Cardiac muscle cell (in vitro differentiated cells and primary cell): ENCODE data around the gene MYDGF. TPM values are rescaled to one million over a fixed set of nuclear protein-coding genes. Genes with fewer than 3 reads are reported as not detected.

ENCODE experiments used
- DNase-seq, 2 donors: peaks; one replicate each; pipeline versions ENCODE4 v3.0.0 to v3.0.0-alpha.2; 2010 to 2017; ENCODE audit warnings: low read depth in 1 of 2, low spot score in 1 of 2
- H3K27ac ChIP-seq: fragments of 200-600 bp; sonication (generic); 2 replicates; pipeline ENCODE4 v1.5.1; 2016
- H3K27me3 ChIP-seq: fragments of 200-600 bp; sonication (generic); 2 replicates; pipeline ENCODE4 v1.6.0; 2016; ENCODE audit warnings: control low read depth
- H3K36me3 ChIP-seq: fragments of 200-600 bp; sonication (generic); 2 replicates; pipeline ENCODE4 v1.5.1; 2016; ENCODE audit warnings: control low read depth
- H3K4me1 ChIP-seq: fragments of 200-600 bp; sonication (generic); 2 replicates; pipeline ENCODE4 v1.8.1; 2017; ENCODE audit warnings: low read depth, mild to moderate bottlenecking, mixed run types
- H3K4me3 ChIP-seq: fragments of 200-600 bp; sonication (generic); 2 replicates; pipeline ENCODE4 v1.5.1; 2016; ENCODE audit warnings: mild to moderate bottlenecking
- H3K9me3 ChIP-seq: fragments of 200-600 bp; sonication (generic); 2 replicates; pipeline ENCODE4 v1.5.1; 2017; ENCODE audit warnings: low read depth, mild to moderate bottlenecking, control low read depth
- polyA plus RNA-seq: library from polyadenylated mRNA; unstranded; fragments of >200 nt; fragmentation: Nextera tagmentation; extraction: Ambion mirVana; gene quantifications from 2 replicates; pipeline ENCODE4 v1.2.1, GENCODE V29; 2016
- total RNA-seq: library from RNA; depleted of rRNA; stranded (reverse); fragments of >200 nt; gene quantifications from 2 replicates; pipeline ENCODE4 v1.2.3, GENCODE V29; 2016
- TF ChIP-seq, protein P1 (sequence below): IDR thresholded peaks from 2 replicates; pipeline ENCODE4 v1.5.1; 2012; ENCODE audit warnings: low read depth, mild to moderate bottlenecking, low read length

Gene MYDGF
- total and polyA plus RNA-seq, 2 experiments from 2014 or later, result 47.9 to 206 TPM

DNA sequence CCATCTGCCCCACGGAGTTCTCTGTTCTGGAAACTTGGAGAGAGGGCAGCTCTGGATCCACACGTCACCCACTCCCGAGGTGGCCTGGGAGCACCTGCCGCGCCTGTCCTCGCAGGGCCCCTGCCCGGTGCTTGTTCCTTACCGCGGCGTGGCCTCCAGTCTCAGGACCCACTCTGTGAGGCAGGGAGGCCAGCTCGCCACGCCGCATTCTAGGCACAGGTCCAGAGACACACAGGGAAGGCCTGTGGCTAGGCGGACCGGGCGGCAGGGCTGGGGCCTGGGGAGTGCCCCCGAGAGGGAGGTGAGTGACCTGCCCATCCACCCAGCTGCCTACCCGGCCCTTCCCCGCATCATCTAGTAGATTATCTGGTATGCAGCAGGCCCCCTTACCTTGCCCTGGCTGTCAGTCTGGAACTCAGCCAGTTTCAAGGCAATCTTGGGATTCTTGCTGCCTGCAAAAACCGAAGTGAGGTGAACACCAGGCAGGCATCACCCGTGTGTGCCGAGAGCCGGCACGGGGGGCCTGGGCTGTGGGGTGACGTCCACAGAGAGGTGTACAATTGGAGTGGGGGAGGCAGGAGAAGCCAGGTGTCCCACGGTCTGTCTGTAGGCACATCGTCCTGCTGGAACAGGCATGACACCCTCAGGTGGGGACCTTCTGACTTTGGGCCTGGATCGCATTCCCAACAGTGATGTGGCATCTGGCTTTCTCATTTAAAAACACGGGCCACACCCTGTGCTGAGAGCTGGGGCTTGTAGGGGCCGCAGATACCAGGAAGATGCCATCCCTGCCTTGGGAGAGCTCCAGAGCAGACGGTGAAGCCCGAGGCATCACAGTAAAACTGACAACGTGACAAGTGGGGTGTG, 29.9 kb upstream of the MYDGF start:
- H3K4me1 ChIP-seq, result no peaks in the 10 kb centered on the region
- no peaks in the 10 kb centered on the region for H3K9me3 ChIP-seq
- H3K4me3 ChIP-seq, result no peak overlapping the region
- H3K27ac ChIP-seq, result no peak overlapping the region
- H3K27me3 ChIP-seq, result no peaks in the 10 kb centered on the region
- no peak for DNase-seq
- peaks cover 31% of the 10 kb centered on the region for H3K36me3 ChIP-seq
- TF ChIP-seq, protein P1, sequence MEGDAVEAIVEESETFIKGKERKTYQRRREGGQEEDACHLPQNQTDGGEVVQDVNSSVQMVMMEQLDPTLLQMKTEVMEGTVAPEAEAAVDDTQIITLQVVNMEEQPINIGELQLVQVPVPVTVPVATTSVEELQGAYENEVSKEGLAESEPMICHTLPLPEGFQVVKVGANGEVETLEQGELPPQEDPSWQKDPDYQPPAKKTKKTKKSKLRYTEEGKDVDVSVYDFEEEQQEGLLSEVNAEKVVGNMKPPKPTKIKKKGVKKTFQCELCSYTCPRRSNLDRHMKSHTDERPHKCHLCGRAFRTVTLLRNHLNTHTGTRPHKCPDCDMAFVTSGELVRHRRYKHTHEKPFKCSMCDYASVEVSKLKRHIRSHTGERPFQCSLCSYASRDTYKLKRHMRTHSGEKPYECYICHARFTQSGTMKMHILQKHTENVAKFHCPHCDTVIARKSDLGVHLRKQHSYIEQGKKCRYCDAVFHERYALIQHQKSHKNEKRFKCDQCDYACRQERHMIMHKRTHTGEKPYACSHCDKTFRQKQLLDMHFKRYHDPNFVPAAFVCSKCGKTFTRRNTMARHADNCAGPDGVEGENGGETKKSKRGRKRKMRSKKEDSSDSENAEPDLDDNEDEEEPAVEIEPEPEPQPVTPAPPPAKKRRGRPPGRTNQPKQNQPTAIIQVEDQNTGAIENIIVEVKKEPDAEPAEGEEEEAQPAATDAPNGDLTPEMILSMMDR, result no peak

- DNase-seq, result no peak
- no peak overlapping the region for H3K27ac ChIP-seq
- TF ChIP-seq, protein P1, result no peak
- no peaks in the 10 kb centered on the region for H3K9me3 ChIP-seq
- no peak overlapping the region for H3K4me3 ChIP-seq
- no peaks in the 10 kb centered on the region for H3K27me3 ChIP-seq
- no peaks in the 10 kb centered on the region for H3K4me1 ChIP-seq
- H3K36me3 ChIP-seq, result peaks cover 47% of the 10 kb centered on the region
These were observed 27.2 kb upstream of the MYDGF start for GRCh38 chr19:4697304-4697703.

DNA sequence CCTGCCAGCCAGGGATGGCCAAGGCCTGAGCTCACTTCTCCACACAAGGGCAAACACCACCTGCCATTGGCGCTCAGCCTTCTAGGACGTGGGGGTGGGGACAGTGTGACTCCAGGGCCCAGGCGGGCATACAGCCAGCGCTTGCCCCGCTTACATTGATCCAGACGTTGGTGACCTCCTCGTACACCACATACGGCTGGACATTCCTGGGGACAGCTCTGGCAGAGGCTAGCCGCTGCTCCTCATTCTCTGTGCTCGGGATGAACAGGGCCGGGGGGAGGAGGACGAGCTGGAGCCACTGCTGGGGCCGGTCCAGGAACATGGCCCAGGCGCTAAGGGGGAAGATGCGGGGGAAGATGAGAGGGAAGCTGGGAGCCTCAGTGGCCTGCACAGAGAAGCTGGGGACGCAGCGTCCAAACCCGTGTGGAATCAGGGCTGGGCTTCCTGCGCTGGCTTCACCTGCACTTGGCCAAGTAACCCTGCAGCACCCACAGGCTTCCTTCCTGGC, 25.1 kb upstream of the MYDGF start:
- no peak overlapping the region for H3K4me3 ChIP-seq

DNA sequence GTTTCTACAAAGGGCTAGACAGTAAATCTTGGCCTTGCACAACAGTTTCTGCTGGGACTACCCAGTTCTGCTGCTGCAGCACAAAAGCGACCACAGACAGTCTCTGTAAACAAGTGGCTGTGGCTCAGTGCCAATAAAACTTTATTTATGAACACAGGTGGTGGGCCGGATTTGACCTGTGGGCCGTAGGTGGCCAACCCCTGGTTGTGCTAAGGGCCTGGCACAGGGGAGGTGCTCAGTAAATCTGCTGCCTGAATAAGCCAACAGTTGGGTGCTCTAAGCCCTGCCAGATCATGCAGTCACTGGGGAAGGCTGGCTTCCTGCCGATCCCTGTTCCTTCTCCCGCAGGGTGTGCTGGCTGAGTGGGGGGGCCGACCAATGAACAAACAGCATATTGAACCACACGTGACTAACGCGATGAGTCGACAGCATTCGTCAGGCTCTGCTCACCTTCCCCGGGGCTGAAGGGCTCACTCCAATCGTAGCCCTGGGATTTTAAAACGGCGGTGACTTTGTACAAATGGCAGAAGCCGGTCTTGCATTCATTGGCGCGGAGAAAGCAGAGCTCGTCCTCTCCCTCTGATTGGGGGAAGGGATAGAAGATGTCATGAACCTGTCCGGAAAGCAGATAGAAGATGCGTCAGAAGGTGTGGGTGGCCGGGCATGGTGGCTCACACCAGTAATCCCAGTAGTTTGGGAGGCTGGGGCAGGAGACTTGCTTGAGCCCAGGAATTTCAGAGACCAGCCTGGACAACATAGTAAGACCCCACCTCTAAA, 24.3 kb upstream of the MYDGF start:
- no peaks in the 10 kb centered on the region for H3K27me3 ChIP-seq
- no peak overlapping the region for H3K27ac ChIP-seq
- peaks cover 26% of the 10 kb centered on the region for H3K36me3 ChIP-seq
- no peak overlapping the region for H3K4me3 ChIP-seq
- peak in 1 of 2 donors; percentile 94 for DNase-seq
- no peaks in the 10 kb centered on the region for H3K4me1 ChIP-seq
- no peaks in the 10 kb centered on the region for H3K9me3 ChIP-seq
- TF ChIP-seq, protein P1, result no peak

More for the DNA sequence above, 25.1 kb upstream of the MYDGF start:
- TF ChIP-seq, protein P1, result no peak
- no peak for DNase-seq
- no peak overlapping the region for H3K27ac ChIP-seq
- H3K4me1 ChIP-seq, result no peaks in the 10 kb centered on the region
- no peaks in the 10 kb centered on the region for H3K9me3 ChIP-seq
- H3K27me3 ChIP-seq, result no peaks in the 10 kb centered on the region
- peaks cover 30% of the 10 kb centered on the region for H3K36me3 ChIP-seq

DNA sequence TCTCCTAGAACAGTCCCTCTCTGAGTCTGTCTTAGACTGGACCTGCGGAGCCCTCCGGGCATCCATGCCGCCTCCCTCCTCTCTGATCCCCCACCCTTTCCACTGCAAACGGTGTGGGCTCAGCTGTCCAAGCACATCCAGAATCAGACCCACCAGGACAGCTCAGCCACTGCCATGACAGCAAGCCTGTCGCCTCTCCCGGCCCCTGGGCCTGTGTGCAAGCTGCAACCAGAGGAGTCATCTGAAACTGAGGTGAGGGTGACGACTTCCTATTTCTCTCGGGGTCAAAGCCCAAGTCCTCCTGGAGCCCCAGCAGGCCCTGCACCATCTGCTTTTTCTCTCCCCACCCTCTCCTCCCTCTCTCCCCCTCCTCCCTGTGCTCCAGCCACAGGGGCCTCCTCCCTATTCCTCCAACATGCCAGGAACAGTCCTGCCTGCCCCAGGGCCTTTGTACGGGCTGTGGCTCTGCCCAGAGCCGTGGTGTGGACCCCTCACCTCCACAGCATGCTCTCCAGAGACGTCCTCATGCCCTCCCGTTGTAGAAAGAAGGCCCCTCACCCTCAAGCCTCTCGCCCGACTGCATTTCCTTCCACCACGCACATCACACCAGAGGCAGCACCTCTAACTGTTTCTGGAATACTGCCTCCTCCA, 23.5 kb upstream of the MYDGF start:
- TF ChIP-seq, protein P1, result no peak
- Histone ChIP-seq H3K9me3 (no peaks in the 10 kb centered on the region), H3K4me1 (no peaks in the 10 kb centered on the region), H3K27ac (no peak overlapping the region), H3K27me3 (no peaks in the 10 kb centered on the region), H3K4me3 (no peak overlapping the region), H3K36me3 (peaks cover 26% of the 10 kb centered on the region)
- no peak for DNase-seq
